OCI-LY1 (cell line): ENCODE results near the gene KDM1A.

Experiments used
- H2AFZ ChIP-seq: fragments of 200-600 bp; sonication (generic), shearing (Covaris generic); 2 replicates; pipeline ENCODE4 v1.6.0; 2014; ENCODE audit warnings: antibody characterized with exemption, mild to moderate bottlenecking, low read length
- H3F3A ChIP-seq: fragments of 200-600 bp; sonication (generic), shearing (Covaris generic); 2 replicates; pipeline ENCODE4 v1.6.0; 2014; ENCODE audit warnings: mild to moderate bottlenecking, antibody characterized with exemption, low read length, moderate library complexity; ENCODE audit not compliant: insufficient read depth
- H3K27ac ChIP-seq: fragments of 200-600 bp; sonication (generic); 2 replicates; pipeline ENCODE4 v1.5.1; 2014; ENCODE audit warnings: low read length, mixed run types, mild to moderate bottlenecking, low read depth; ENCODE audit not compliant: poor library complexity, severe bottlenecking
- H3K27me3 ChIP-seq: fragments of 200-600 bp; sonication (generic); 2 replicates; pipeline ENCODE4 v1.6.0; 2014; ENCODE audit warnings: antibody characterized with exemption, mild to moderate bottlenecking, low read length, moderate library complexity; ENCODE audit not compliant: insufficient read depth
- H3K36me3 ChIP-seq: fragments of 200-600 bp; sonication (generic); 2 replicates; pipeline ENCODE4 v1.6.1; 2014; ENCODE audit warnings: mild to moderate bottlenecking, antibody characterized with exemption, low read length, moderate library complexity, mixed read lengths; ENCODE audit not compliant: insufficient read depth
- H3K4me1 ChIP-seq: fragments of 200-600 bp; sonication (generic); 2 replicates; pipeline ENCODE4 v1.5.1; 2014; ENCODE audit warnings: mild to moderate bottlenecking, low read length, moderate library complexity; ENCODE audit not compliant: insufficient read depth, severe bottlenecking
- H3K4me2 ChIP-seq: fragments of 200-600 bp; sonication (generic), shearing (Covaris generic); 2 replicates; pipeline ENCODE4 v1.6.1; 2014; ENCODE audit warnings: low read length
- H3K4me3 ChIP-seq: fragments of 200-600 bp; sonication (generic); 2 replicates; pipeline ENCODE4 v1.5.1; 2014; ENCODE audit warnings: low read length, low read depth, mild to moderate bottlenecking, mixed read lengths; ENCODE audit not compliant: poor library complexity, severe bottlenecking
- H3K79me2 ChIP-seq: fragments of 200-600 bp; shearing (Covaris generic); 2 replicates; pipeline ENCODE4 v1.6.1; 2016; ENCODE audit warnings: mixed run types, low read length, mixed read lengths; ENCODE audit not compliant: insufficient read depth
- H3K9ac ChIP-seq: fragments of 200-600 bp; sonication (generic), shearing (Covaris generic); 2 replicates; pipeline ENCODE4 v1.6.1; 2014; ENCODE audit warnings: mild to moderate bottlenecking, low read length, mixed read lengths
- H3K9me2 ChIP-seq: fragments of 200-600 bp; sonication (generic), shearing (Covaris generic); 2 replicates; pipeline ENCODE4 v1.6.1; 2014; ENCODE audit warnings: low read depth, mild to moderate bottlenecking, low read length, mixed read lengths
- H3K9me3 ChIP-seq: fragments of 200-600 bp; shearing (Covaris generic); 2 replicates; pipeline ENCODE4 v1.6.1; 2014; ENCODE audit warnings: low read length, mixed read lengths
- H4K20me1 ChIP-seq: fragments of 200-600 bp; sonication (generic), shearing (Covaris generic); 2 replicates; pipeline ENCODE4 v1.6.0; 2016; ENCODE audit warnings: mild to moderate bottlenecking, low read length; ENCODE audit not compliant: insufficient read depth
- CTCF ChIP-seq: fragments of 200-600 bp; sonication (generic), shearing (Covaris generic); IDR thresholded peaks from 2 replicates; pipeline ENCODE4 v1.5.1; 2017; ENCODE audit warnings: mild to moderate bottlenecking, antibody characterized with exemption, low read length, moderate library complexity, mixed read lengths
- EZH2 ChIP-seq: fragments of 200-600 bp; sonication (generic), shearing (Covaris generic); IDR thresholded peaks from 2 replicates; pipeline ENCODE4 v1.8.0; 2017; ENCODE audit warnings: borderline replicate concordance, mixed run types, mild to moderate bottlenecking, antibody characterized with exemption, low read length, moderate library complexity, mixed read lengths

Gene KDM1A

DNA sequence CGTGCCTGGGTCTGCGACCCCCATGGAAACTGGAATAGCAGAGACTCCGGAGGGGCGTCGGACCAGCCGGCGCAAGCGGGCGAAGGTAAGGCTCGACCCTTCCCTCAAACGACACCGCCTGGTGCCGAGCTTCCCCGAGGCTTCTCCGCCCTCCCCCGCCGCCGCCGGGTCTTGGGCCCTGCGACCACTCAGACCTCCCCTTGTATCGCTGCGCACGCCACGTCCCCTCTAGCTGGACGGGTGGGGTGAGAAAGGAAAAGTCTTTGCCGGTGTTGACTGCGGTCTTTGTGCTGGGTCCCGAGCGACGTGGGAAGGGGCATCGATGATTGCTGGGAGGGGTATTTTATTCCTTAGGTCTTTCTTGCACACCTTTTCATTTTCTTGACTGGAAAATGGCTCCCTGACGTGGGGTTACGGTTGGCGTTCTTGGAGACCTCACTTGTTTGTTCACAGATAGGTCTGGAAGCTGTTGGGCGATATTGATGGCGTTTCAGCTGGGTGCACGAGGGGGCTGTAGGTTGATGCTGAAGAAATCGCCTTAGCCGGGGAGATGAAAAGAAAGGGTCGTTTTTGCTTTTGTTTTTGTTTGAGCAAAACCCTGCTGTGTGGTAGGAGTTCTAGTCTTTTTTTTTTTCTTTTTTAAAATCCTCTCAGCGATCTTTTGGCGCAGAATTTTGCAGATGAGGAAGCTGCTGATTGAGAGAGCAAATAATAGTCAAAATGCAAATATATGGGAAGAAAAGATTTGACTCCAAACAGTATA is 776 bp downstream of the KDM1A start:
- Histone ChIP-seq H3K9ac (peak overlapping the region; percentile 80), H3K27ac (peak overlapping the region; percentile 45), H3K79me2 (peaks cover 49% of the 10 kb centered on the region), H3K9me3 (peaks cover 6% of the 10 kb centered on the region; the same call in 1 of the 2 replicates), H3K4me1 (peaks cover 16% of the 10 kb centered on the region), H3F3A (no peaks in the 10 kb centered on the region), H3K9me2 (no peaks in the 10 kb centered on the region), H3K4me3 (peak overlapping the region; percentile 79), H3K27me3 (no peaks in the 10 kb centered on the region), H3K4me2 (peak overlapping the region; percentile 67), H4K20me1 (no peaks in the 10 kb centered on the region), H2AFZ (no peak overlapping the region), H3K36me3 (peaks cover 8% of the 10 kb centered on the region; the same call in 1 of the 2 replicates)
- TF ChIP-seq EZH2 (no peak), CTCF (no peak)

DNA sequence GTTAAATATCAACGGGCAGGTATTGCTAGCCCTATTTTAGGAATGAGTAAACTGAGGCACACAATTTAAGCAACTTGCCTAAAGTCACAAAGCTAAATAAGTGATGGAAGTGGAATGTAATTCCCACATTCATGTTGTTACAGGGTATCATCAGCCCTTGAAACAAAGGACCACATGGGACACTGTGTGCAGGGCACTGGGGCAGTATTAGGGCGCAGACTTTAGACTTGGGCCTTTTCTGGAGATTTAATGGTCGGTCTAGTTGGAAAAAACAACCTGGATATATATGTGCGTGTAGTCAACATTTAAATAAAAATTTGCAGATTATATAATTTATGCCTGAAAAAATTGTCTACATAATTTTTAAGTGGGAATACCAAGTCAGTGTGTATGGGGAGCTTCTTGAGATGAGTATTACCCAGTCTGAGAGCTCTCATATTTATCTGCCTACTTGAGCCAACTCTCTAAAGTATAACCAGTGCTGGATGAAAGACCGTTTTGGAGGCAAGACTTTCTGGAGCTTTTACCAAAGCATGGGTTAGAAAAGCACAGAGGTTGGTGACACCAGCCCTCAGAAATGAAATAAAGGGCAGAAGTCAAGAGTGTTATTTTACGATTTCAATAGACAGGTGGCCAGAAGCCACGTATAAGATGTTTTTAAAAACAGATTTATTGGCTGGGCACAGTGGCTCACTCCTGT is 1.6 kb downstream of the KDM1A start:
- Histone ChIP-seq H3K79me2 (peaks cover 57% of the 10 kb centered on the region), H3K4me1 (peaks cover 16% of the 10 kb centered on the region), H2AFZ (no peak overlapping the region), H3K4me3 (peak overlapping the region; percentile 79), H3K9me3 (peaks cover 6% of the 10 kb centered on the region; the same call in 1 of the 2 replicates), H4K20me1 (no peaks in the 10 kb centered on the region), H3K27me3 (no peaks in the 10 kb centered on the region), H3F3A (no peaks in the 10 kb centered on the region), H3K9me2 (no peaks in the 10 kb centered on the region), H3K36me3 (peaks cover 8% of the 10 kb centered on the region; the same call in 1 of the 2 replicates), H3K27ac (peak overlapping the region; percentile 45), H3K9ac (peak overlapping the region; percentile 80), H3K4me2 (peak overlapping the region; percentile 67)
- no peak for TF ChIP-seq EZH2
- no peak for TF ChIP-seq CTCF

- Histone ChIP-seq H3K27ac (no peak overlapping the region), H3K79me2 (peaks cover 67% of the 10 kb centered on the region), H3K36me3 (peaks cover 12% of the 10 kb centered on the region; the same call in 1 of the 2 replicates), H4K20me1 (no peaks in the 10 kb centered on the region), H3K9me2 (no peaks in the 10 kb centered on the region), H3K9ac (no peak overlapping the region), H3K4me2 (no peak overlapping the region), H3K4me1 (peaks cover 16% of the 10 kb centered on the region), H3F3A (no peaks in the 10 kb centered on the region), H3K4me3 (peak overlapping the region; percentile 79), H3K9me3 (peaks cover 6% of the 10 kb centered on the region; the same call in 1 of the 2 replicates), H2AFZ (no peak overlapping the region), H3K27me3 (no peaks in the 10 kb centered on the region)
- no peak for TF ChIP-seq CTCF
These were observed 2.6 kb downstream of the KDM1A start for GRCh38 chr1:23021834-23022233.
